ENCODE measurements around the gene TMEM123. TPM values are rescaled to one million over a fixed set of nuclear protein-coding genes. Genes with fewer than 3 reads are reported as not detected.

TMEM123 gene
- total and polyA plus RNA-seq, 10 of the 15 experiments (the other 5 are each of a cell fraction or from before 2014, with no cell fraction given): 35.1 to 667 (median 123) TPM

DNA sequence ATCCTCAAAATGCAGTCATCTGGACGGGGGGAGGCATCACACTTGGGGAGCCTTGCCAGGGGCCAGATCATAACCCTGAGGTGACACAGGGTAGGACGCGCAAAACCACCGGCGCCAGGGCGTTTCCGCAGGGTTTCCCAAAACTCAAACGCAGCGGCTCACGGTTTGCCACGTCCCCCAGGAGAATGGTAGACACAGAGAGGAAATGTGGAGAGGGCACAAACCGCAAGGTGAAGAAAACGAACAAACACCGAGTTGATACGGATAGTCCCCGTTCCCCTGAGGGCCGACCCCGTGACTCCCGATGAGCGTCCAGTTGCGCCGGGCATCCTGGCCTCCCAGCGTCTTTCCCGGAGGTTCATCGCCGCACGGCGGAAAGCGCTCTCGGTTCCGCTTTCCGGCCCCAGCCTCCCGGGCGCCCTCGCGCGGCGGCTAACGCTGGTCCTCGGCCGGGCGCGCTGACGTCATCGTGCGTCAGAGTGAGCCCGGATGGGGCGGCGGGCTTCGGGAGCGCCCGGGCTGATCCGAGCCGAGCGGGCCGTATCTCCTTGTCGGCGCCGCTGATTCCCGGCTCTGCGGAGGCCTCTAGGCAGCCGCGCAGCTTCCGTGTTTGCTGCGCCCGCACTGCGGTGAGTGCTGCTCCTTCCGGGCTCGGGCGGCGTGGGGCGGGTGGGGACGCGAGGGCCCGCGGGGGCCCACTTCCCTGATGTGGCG lies 105.7 kb downstream of the TMEM123 start, which contains the start of gene BIRC2 (continued):
- TF ChIP-seq STAT3 (IDR thresholded peaks at IDR 0.05; ENCODE audit: low read depth, low read length) (no peak), MYB (IDR thresholded peaks at IDR 0.05; ENCODE audit: borderline replicate concordance, low read depth, low read length) (no peak), SMAD5 (IDR thresholded peaks at IDR 0.05; ENCODE audit: low read depth) (no peak), EED (IDR thresholded peaks at IDR 0.05; ENCODE audit: low read depth) (peak; percentile 99), RCOR1 (conservative IDR thresholded peaks at IDR 0.05; ENCODE audit: low read depth, low read length) (no peak), ESRRA (IDR thresholded peaks at IDR 0.05; ENCODE audit: low read length) (no peak), GABPA (IDR thresholded peaks at IDR 0.05; ENCODE audit: low read depth) (no peak), TCF7 (IDR thresholded peaks at IDR 0.05; ENCODE audit: borderline replicate concordance) (no peak), SRF (IDR thresholded peaks at IDR 0.05; ENCODE audit: low read depth in 2 of 2, low read length in 2 of 2) (peak in 1 of 2 experiments; percentile 33; a peak in 1 of 4 replicates), CREM (IDR thresholded peaks at IDR 0.05; ENCODE audit: low read depth) (peak; percentile 96), STAT1 (conservative IDR thresholded peaks at IDR 0.05) (no peak), PML (IDR thresholded peaks at IDR 0.05; ENCODE audit: low read length) (peak; percentile 57; the same call in 1 of the 2 replicates), SP1 (IDR thresholded peaks at IDR 0.05; ENCODE audit: low read depth, low read length) (no peak), KAT2A (conservative IDR thresholded peaks at IDR 0.05; ENCODE audit: control insufficient read depth, low read depth, low read length) (no peak), SREBF2 (IDR thresholded peaks at IDR 0.05; ENCODE audit: low read length) (no peak), SUPT20H (IDR thresholded peaks at IDR 0.05; ENCODE audit: borderline replicate concordance, control insufficient read depth, low read depth, low read length) (no peak), GATAD2B (conservative IDR thresholded peaks at IDR 0.05; ENCODE audit: low read depth) (peak; percentile 99), FOXM1 (IDR thresholded peaks at IDR 0.05; ENCODE audit: low read depth, low read length) (peak; percentile 72; the same call in 1 of the 2 replicates), MYC (IDR thresholded peaks at IDR 0.05; ENCODE audit: insufficient read depth, insufficient read length, insufficient replicate concordance, low read length, severe bottlenecking) (no peak), MXI1 (IDR thresholded peaks at IDR 0.05; ENCODE audit: low read depth, low read length) (peak; percentile 51; the same call in 1 of the 2 replicates), CBX5 (IDR thresholded peaks at IDR 0.05; ENCODE audit: low read depth) (peak; percentile 95), CREB1 (IDR thresholded peaks at IDR 0.05; ENCODE audit: low read depth) (peak; percentile 97)
- TF ChIP-seq, protein P1, sequence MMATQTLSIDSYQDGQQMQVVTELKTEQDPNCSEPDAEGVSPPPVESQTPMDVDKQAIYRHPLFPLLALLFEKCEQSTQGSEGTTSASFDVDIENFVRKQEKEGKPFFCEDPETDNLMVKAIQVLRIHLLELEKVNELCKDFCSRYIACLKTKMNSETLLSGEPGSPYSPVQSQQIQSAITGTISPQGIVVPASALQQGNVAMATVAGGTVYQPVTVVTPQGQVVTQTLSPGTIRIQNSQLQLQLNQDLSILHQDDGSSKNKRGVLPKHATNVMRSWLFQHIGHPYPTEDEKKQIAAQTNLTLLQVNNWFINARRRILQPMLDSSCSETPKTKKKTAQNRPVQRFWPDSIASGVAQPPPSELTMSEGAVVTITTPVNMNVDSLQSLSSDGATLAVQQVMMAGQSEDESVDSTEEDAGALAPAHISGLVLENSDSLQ (IDR thresholded peaks at IDR 0.05): no peak
- TF ChIP-seq, protein P2, sequence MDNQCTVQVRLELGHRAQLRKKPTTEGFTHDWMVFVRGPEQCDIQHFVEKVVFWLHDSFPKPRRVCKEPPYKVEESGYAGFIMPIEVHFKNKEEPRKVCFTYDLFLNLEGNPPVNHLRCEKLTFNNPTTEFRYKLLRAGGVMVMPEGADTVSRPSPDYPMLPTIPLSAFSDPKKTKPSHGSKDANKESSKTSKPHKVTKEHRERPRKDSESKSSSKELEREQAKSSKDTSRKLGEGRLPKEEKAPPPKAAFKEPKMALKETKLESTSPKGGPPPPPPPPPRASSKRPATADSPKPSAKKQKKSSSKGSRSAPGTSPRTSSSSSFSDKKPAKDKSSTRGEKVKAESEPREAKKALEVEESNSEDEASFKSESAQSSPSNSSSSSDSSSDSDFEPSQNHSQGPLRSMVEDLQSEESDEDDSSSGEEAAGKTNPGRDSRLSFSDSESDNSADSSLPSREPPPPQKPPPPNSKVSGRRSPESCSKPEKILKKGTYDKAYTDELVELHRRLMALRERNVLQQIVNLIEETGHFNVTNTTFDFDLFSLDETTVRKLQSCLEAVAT (IDR thresholded peaks at IDR 0.05): peak; percentile 93
- TF ChIP-seq, protein P3, sequence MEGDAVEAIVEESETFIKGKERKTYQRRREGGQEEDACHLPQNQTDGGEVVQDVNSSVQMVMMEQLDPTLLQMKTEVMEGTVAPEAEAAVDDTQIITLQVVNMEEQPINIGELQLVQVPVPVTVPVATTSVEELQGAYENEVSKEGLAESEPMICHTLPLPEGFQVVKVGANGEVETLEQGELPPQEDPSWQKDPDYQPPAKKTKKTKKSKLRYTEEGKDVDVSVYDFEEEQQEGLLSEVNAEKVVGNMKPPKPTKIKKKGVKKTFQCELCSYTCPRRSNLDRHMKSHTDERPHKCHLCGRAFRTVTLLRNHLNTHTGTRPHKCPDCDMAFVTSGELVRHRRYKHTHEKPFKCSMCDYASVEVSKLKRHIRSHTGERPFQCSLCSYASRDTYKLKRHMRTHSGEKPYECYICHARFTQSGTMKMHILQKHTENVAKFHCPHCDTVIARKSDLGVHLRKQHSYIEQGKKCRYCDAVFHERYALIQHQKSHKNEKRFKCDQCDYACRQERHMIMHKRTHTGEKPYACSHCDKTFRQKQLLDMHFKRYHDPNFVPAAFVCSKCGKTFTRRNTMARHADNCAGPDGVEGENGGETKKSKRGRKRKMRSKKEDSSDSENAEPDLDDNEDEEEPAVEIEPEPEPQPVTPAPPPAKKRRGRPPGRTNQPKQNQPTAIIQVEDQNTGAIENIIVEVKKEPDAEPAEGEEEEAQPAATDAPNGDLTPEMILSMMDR (IDR thresholded peaks at IDR 0.05 in 2 of 3, conservative IDR thresholded peaks at IDR 0.05 in 1 of 3; ENCODE audit: control insufficient read depth in 2 of 3, extremely low read depth in 1 of 3, insufficient read depth in 1 of 3, low read depth in 3 of 3, low read length in 3 of 3): peak; percentile 71 to 90 (median 80)
- TF ChIP-seq, protein P4, sequence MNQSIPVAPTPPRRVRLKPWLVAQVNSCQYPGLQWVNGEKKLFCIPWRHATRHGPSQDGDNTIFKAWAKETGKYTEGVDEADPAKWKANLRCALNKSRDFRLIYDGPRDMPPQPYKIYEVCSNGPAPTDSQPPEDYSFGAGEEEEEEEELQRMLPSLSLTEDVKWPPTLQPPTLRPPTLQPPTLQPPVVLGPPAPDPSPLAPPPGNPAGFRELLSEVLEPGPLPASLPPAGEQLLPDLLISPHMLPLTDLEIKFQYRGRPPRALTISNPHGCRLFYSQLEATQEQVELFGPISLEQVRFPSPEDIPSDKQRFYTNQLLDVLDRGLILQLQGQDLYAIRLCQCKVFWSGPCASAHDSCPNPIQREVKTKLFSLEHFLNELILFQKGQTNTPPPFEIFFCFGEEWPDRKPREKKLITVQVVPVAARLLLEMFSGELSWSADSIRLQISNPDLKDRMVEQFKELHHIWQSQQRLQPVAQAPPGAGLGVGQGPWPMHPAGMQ (IDR thresholded peaks at IDR 0.05; ENCODE audit: borderline replicate concordance): peak; percentile 50; the same call in 1 of the 2 replicates

Data from GM12878 (cell line).